Neural cell (in vitro differentiated cells): Measurements from ENCODE around the gene LRRC56. TPM values are rescaled to one million over a fixed set of nuclear protein-coding genes. Genes with fewer than 3 reads are reported as not detected.

Source experiments
- H2AFZ ChIP-seq: fragments of 200-600, 300-800 bp; sonication (generic), shearing (Covaris generic); 2 replicates; pipeline ENCODE4 v1.6.0; 2014; ENCODE audit warnings: low read depth, mild to moderate bottlenecking, antibody characterized with exemption, low read length, moderate library complexity
- H3F3A ChIP-seq: fragments of 200-600 bp; shearing (Covaris generic); 2 replicates; pipeline ENCODE4 v1.6.1; 2016; ENCODE audit warnings: mild to moderate bottlenecking, moderate library complexity, mixed read lengths, antibody characterized with exemption, low read length; ENCODE audit not compliant: insufficient read depth, poor library complexity, severe bottlenecking
- H3K27ac ChIP-seq: fragments of 200-600, 300-800 bp; sonication (generic), shearing (Covaris generic); 2 replicates; pipeline ENCODE4 v1.5.1; 2014; ENCODE audit warnings: mild to moderate bottlenecking, low read length, moderate library complexity
- H3K27me3 ChIP-seq: fragments of 300-800, 200-600 bp; sonication (generic), shearing (Covaris generic); 2 replicates; pipeline ENCODE4 v1.6.0; 2014; ENCODE audit warnings: mild to moderate bottlenecking, low read depth, low read length, moderate library complexity; ENCODE audit not compliant: insufficient read depth
- H3K36me3 ChIP-seq: fragments of 300-800, 200-600 bp; sonication (generic), shearing (Covaris generic); 2 replicates; pipeline ENCODE4 v1.5.1; 2014; ENCODE audit warnings: mild to moderate bottlenecking, antibody characterized with exemption, low read length, moderate library complexity; ENCODE audit not compliant: insufficient read depth
- H3K4me2 ChIP-seq: fragments of 300-800, 200-600 bp; sonication (generic), shearing (Covaris generic); 2 replicates; pipeline ENCODE4 v1.6.0; 2014; ENCODE audit warnings: mild to moderate bottlenecking, low read length
- H3K4me3 ChIP-seq: fragments of 300-800, 200-600 bp; sonication (generic), shearing (Covaris generic); 2 replicates; pipeline ENCODE4 v1.5.1; 2014; ENCODE audit warnings: mild to moderate bottlenecking, low read length, moderate library complexity
- H3K79me2 ChIP-seq: fragments of 200-600 bp; shearing (Covaris generic); replicated peaks from 2 replicates; pipeline ENCODE4 v1.6.0; 2014; ENCODE audit warnings: mild to moderate bottlenecking, low read length, moderate library complexity; ENCODE audit not compliant: insufficient read depth
- H3K9ac ChIP-seq: fragments of 300-800, 200-600 bp; sonication (generic), shearing (Covaris generic); 2 replicates; pipeline ENCODE4 v1.6.1; 2016; ENCODE audit warnings: mild to moderate bottlenecking, low read length, mixed read lengths
- H3K9me2 ChIP-seq: fragments of 200-600 bp; shearing (Covaris generic); 2 replicates; pipeline ENCODE4 v1.6.1; 2016; ENCODE audit warnings: mild to moderate bottlenecking, low read length, mixed read lengths; ENCODE audit not compliant: insufficient read depth
- H3K9me3 ChIP-seq: fragments of 200-600, 300-800 bp; sonication (generic), shearing (Covaris generic); 2 replicates; pipeline ENCODE4 v1.6.1; 2016; ENCODE audit warnings: mild to moderate bottlenecking, mixed run types, low read length, moderate library complexity, mixed read lengths
- H4K20me1 ChIP-seq: fragments of 200-600 bp; shearing (Covaris generic); 2 replicates; pipeline ENCODE4 v1.6.1; 2016; ENCODE audit warnings: mild to moderate bottlenecking, mixed run types; ENCODE audit not compliant: insufficient read depth
- EP300 ChIP-seq: fragments of 450-650 bp; conservative IDR thresholded peaks from 2 replicates; pipeline ENCODE4 v1.6.1; 2014; ENCODE audit warnings: antibody characterized with exemption, mild to moderate bottlenecking, moderate library complexity; ENCODE audit not compliant: poor library complexity, severe bottlenecking
- EZH2 ChIP-seq: fragments of 200-600, 300-800 bp; shearing (Covaris generic), sonication (generic); IDR thresholded peaks from 2 replicates; pipeline ENCODE4 v1.6.1; 2014; ENCODE audit warnings: antibody characterized with exemption, low read length, borderline replicate concordance, mild to moderate bottlenecking; ENCODE audit not compliant: insufficient read depth, poor library complexity, severe bottlenecking
- MXI1 ChIP-seq: fragments of 450-650 bp; conservative IDR thresholded peaks from 2 replicates; pipeline ENCODE4 v1.6.1; 2014; ENCODE audit warnings: antibody characterized with exemption, mild to moderate bottlenecking; ENCODE audit not compliant: poor library complexity, severe bottlenecking
- POLR2AphosphoS5 ChIP-seq: IDR thresholded peaks from 2 replicates; pipeline ENCODE4 v1.6.1; 2012
- RAD21 ChIP-seq: fragments of 450-650 bp; conservative IDR thresholded peaks from 2 replicates; pipeline ENCODE4 v1.6.1; 2014; ENCODE audit warnings: antibody characterized with exemption, mild to moderate bottlenecking, moderate library complexity
- SMC3 ChIP-seq: fragments of 450-650 bp; conservative IDR thresholded peaks from 2 replicates; pipeline ENCODE4 v1.6.1; 2014; ENCODE audit warnings: antibody characterized with exemption, mild to moderate bottlenecking, moderate library complexity; ENCODE audit not compliant: poor library complexity
- TAF1 ChIP-seq: IDR thresholded peaks from 2 replicates; pipeline ENCODE4 v1.6.1; 2012; ENCODE audit warnings: low read depth
- polyA plus RNA-seq: library from polyadenylated mRNA; depleted of rRNA; stranded (reverse); fragments of >200 nt; gene quantifications from 2 replicates; pipeline ENCODE4 v1.2.3, GENCODE V29; 2014
- TF ChIP-seq, protein P1 (sequence below): fragments of 450-650 bp; IDR thresholded peaks from 2 replicates; pipeline ENCODE4 v1.5.1; 2014; ENCODE audit warnings: antibody characterized with exemption, mild to moderate bottlenecking, moderate library complexity; ENCODE audit not compliant: poor library complexity, severe bottlenecking
- TF ChIP-seq, protein P2 (sequence below): IDR thresholded peaks from 2 replicates; pipeline ENCODE4 v1.6.1; 2012; ENCODE audit warnings: borderline replicate concordance

LRRC56 gene
- polyA plus RNA-seq, 1 donor from 2014 or later: 0.76 TPM

DNA sequence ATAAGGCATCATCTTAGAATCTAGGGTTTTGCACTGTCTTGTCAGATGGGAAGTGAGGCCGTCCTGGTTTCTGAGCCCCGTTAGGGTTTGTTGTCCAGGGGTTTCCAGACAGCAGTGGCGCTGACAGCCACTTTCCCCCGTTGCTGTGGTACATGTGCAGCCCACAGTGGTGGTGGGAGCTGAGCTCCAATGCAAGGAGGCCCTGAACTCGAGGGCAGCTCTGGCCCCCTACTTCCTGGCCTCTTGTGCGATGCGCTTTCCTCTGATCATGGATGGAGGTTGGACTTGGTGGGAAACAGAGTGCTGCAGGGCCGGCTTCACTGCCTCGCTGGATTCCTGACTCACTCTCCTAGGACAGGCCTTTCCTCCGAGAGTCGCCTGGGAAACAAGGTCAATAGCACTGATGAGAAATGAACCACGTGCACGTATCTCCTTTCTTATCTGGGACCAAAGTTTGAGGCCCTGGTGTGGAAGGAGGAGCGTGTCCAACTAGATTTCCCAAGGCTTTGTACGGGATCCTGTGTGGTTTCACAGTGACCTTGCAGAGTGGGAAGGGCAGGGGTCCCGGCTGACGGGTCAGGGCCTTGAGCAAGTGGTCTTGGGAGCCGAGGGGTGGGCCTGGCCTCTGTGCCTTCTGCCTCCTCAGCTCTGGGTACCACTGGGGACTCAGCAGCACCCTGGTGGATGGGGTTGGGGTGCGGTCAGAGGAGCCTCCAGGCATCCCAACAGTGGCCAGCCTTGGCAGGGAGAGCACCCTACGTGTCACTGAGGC, 42.7 kb downstream of the LRRC56 start:
- Histone ChIP-seq H3K4me2 (no peak overlapping the region), H3K27me3 (no peaks in the 10 kb centered on the region), H3K9me3 (no peaks in the 10 kb centered on the region), H3K79me2 (peaks cover 39% of the 10 kb centered on the region), H3K4me3 (no peak overlapping the region), H3K36me3 (peaks cover 4% of the 10 kb centered on the region), H3K27ac (no peak overlapping the region), H4K20me1 (peaks cover 16% of the 10 kb centered on the region), H3K9me2 (no peaks in the 10 kb centered on the region), H2AFZ (no peak overlapping the region), H3K9ac (no peak overlapping the region), H3F3A (no peaks in the 10 kb centered on the region)
- TF ChIP-seq, protein P1, sequence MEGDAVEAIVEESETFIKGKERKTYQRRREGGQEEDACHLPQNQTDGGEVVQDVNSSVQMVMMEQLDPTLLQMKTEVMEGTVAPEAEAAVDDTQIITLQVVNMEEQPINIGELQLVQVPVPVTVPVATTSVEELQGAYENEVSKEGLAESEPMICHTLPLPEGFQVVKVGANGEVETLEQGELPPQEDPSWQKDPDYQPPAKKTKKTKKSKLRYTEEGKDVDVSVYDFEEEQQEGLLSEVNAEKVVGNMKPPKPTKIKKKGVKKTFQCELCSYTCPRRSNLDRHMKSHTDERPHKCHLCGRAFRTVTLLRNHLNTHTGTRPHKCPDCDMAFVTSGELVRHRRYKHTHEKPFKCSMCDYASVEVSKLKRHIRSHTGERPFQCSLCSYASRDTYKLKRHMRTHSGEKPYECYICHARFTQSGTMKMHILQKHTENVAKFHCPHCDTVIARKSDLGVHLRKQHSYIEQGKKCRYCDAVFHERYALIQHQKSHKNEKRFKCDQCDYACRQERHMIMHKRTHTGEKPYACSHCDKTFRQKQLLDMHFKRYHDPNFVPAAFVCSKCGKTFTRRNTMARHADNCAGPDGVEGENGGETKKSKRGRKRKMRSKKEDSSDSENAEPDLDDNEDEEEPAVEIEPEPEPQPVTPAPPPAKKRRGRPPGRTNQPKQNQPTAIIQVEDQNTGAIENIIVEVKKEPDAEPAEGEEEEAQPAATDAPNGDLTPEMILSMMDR: no peak
- TF ChIP-seq TAF1 (no peak), EP300 (no peak), EZH2 (no peak), MXI1 (no peak), POLR2AphosphoS5 (no peak), SMC3 (no peak), RAD21 (no peak)
- TF ChIP-seq, protein P2, sequence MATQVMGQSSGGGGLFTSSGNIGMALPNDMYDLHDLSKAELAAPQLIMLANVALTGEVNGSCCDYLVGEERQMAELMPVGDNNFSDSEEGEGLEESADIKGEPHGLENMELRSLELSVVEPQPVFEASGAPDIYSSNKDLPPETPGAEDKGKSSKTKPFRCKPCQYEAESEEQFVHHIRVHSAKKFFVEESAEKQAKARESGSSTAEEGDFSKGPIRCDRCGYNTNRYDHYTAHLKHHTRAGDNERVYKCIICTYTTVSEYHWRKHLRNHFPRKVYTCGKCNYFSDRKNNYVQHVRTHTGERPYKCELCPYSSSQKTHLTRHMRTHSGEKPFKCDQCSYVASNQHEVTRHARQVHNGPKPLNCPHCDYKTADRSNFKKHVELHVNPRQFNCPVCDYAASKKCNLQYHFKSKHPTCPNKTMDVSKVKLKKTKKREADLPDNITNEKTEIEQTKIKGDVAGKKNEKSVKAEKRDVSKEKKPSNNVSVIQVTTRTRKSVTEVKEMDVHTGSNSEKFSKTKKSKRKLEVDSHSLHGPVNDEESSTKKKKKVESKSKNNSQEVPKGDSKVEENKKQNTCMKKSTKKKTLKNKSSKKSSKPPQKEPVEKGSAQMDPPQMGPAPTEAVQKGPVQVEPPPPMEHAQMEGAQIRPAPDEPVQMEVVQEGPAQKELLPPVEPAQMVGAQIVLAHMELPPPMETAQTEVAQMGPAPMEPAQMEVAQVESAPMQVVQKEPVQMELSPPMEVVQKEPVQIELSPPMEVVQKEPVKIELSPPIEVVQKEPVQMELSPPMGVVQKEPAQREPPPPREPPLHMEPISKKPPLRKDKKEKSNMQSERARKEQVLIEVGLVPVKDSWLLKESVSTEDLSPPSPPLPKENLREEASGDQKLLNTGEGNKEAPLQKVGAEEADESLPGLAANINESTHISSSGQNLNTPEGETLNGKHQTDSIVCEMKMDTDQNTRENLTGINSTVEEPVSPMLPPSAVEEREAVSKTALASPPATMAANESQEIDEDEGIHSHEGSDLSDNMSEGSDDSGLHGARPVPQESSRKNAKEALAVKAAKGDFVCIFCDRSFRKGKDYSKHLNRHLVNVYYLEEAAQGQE: no peak

DNA sequence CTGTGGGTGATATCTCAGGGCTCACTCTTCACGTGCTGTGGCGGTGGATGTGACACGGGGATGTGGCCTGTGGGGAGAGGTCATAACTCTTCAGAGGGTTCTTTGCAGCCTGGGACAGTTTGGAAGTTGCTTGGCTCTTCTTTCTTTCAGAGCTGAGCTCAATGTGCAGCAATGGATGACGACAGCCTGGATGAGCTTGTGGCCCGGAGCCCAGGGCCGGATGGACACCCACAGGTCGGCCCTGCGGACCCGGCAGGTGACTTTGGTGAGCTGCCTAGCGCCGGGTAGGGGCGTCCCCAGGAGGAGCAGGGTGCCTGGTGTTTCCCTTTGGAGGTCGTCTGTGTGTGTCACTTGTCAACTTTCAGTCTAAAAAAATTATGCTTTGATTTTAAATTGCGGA, 44.0 kb downstream of the LRRC56 start:
- Histone ChIP-seq H2AFZ (no peak overlapping the region), H3K9me3 (no peaks in the 10 kb centered on the region), H3K9ac (no peak overlapping the region), H3K9me2 (no peaks in the 10 kb centered on the region), H3K27ac (no peak overlapping the region), H3K79me2 (peaks cover 39% of the 10 kb centered on the region), H3K4me3 (no peak overlapping the region), H3K4me2 (no peak overlapping the region), H4K20me1 (peaks cover 16% of the 10 kb centered on the region), H3K27me3 (no peaks in the 10 kb centered on the region), H3F3A (no peaks in the 10 kb centered on the region), H3K36me3 (peaks cover 4% of the 10 kb centered on the region)
- TF ChIP-seq EZH2 (no peak), MXI1 (no peak), SMC3 (no peak), RAD21 (no peak), POLR2AphosphoS5 (no peak), TAF1 (no peak), EP300 (no peak)
- TF ChIP-seq, protein P2: no peak
- TF ChIP-seq, protein P1: no peak
